ENCODE results near the gene PGM3.

The PGM3 gene

GRCh38 chr6:83132121-83132520, 60.9 kb downstream of the PGM3 start:
- TF ChIP-seq, protein P1, sequence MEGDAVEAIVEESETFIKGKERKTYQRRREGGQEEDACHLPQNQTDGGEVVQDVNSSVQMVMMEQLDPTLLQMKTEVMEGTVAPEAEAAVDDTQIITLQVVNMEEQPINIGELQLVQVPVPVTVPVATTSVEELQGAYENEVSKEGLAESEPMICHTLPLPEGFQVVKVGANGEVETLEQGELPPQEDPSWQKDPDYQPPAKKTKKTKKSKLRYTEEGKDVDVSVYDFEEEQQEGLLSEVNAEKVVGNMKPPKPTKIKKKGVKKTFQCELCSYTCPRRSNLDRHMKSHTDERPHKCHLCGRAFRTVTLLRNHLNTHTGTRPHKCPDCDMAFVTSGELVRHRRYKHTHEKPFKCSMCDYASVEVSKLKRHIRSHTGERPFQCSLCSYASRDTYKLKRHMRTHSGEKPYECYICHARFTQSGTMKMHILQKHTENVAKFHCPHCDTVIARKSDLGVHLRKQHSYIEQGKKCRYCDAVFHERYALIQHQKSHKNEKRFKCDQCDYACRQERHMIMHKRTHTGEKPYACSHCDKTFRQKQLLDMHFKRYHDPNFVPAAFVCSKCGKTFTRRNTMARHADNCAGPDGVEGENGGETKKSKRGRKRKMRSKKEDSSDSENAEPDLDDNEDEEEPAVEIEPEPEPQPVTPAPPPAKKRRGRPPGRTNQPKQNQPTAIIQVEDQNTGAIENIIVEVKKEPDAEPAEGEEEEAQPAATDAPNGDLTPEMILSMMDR (IDR thresholded peaks at IDR 0.05; ENCODE audit: low read depth, low read length): no peak
- H3K4me3 ChIP-seq (ENCODE audit: low read depth, low read length): no peak overlapping the region

DNA sequence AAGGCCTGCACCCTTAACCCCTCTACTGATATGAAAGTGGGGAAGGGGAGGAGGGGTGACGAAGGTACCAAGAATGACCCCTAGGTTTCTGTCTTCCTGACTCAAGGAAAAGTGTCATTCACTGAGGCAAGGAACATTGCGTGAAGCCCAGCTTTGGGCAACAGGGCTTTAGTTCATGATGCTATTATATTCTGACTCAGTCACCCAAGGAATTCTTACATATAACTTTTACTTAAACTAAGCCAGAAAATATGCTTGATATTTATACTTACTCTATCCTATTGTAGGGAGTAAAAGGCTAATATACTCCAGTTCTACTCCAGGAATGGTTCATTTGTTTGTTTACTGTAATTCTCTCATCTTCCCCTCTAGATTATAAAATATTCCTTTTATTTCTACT, 65.1 kb downstream of the PGM3 start:
- TF ChIP-seq, protein P1 (IDR thresholded peaks at IDR 0.05; ENCODE audit: low read depth, low read length): no peak

DNA sequence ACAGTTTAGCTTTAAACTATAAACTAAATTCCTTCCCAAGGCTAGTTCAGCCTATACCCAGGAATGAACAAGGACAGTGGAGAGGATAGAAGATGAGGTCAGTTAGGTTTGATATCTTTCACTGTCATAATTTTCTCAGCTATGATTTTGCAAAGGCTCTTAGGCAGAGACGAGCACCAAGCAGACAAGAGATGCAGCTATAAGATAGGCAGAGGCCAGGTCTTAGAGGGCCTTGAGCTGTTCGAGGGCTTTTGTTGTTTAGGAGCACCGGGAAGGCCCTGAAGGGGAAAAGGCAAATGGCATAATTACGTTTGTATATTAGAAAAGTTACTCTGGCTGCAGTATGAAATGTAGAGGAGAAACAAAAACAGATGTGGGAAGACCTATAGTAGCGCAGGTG, 65.8 kb downstream of the PGM3 start:
- no peak overlapping the region for H3K4me3 ChIP-seq (ENCODE audit: low read depth, low read length)
- TF ChIP-seq, protein P1 (IDR thresholded peaks at IDR 0.05; ENCODE audit: low read depth, low read length): no peak

More for the DNA sequence above, 65.1 kb downstream of the PGM3 start:
- H3K4me3 ChIP-seq (ENCODE audit: low read depth, low read length): no peak overlapping the region

DNA sequence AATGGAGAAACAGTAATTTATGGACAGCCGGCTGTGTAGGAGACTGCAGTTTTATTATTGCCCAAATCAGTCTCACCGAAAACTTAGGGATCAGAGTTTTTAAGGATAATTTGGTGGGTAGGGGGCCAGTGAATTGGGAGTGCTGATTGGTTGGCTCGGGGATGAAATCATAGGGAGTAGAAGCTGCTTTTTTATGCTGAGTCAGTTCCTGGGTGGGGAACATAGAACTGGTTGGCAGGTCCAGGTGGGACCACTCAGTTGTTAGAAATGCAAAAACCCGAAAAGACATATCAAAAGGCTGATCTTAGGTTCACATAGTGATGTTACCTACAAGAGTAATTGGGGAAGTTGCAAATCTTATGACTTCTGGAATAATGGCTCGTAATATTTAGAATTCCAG, 66.3 kb downstream of the PGM3 start:
- TF ChIP-seq, protein P1 (IDR thresholded peaks at IDR 0.05; ENCODE audit: low read depth, low read length): no peak
- H3K4me3 ChIP-seq (ENCODE audit: low read depth, low read length): no peak overlapping the region

DNA sequence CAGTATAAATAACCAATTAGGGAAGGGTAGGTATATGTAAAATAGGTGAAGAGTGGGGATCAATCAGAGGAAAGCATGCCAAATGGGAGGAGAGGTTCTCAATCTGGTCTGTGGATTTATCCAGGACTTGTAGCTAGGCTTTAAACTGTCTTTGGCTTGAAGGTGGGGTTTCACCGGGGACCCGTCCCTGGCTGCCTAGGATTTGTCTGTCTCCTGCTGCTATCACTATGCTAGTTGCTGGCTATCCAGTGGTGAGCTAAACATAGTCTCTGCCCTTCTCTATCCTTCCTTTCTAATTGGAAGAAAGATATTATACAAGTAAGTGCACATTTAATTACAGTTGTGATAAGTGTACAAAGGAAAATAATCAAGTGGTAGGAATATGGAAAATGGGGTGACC, 66.8 kb downstream of the PGM3 start:
- TF ChIP-seq, protein P1 (IDR thresholded peaks at IDR 0.05; ENCODE audit: low read depth, low read length): no peak
- no peak overlapping the region for H3K4me3 ChIP-seq (ENCODE audit: low read depth, low read length)

DNA sequence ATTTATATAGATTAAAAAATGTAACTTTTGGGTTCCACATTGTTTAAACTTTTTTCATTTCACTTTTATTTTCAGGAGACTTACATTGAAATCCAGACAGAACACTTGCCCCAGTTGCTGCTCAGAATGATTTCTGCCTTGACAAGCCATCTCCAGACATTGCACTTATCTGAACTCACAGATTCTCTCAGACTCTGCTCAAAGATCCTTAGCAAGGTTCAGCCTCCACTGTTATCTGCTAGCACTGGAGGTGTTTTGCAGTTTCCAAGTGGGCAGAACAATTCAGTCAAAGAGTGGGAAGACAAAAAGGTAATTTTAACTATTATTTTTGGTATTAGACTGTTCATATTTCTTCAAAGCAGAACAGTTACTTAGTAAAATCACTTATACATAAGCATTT, 67.6 kb downstream of the PGM3 start:
- H3K4me3 ChIP-seq (ENCODE audit: low read depth, low read length): no peak overlapping the region
- TF ChIP-seq, protein P1 (IDR thresholded peaks at IDR 0.05; ENCODE audit: low read depth, low read length): no peak

DNA sequence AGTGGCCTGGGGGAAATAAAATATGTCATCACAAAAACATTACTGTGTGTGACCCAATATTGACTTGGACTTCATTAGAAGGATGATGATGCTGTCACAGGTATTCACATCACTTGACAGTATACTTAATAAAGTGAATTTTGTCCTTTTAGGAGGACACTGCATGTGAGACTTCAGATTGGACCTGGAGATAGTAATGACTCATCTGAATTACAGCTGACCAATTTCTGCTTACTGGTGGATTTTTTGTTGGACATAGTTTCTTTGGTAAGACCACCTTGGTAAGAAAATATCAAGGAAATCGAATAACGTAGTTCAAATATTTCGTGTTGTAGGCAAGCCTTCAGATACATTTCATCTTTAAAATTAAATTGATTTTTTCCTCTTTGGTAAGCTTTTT, 68.5 kb downstream of the PGM3 start:
- TF ChIP-seq, protein P1 (IDR thresholded peaks at IDR 0.05; ENCODE audit: low read depth, low read length): no peak
- no peak overlapping the region for H3K4me3 ChIP-seq (ENCODE audit: low read depth, low read length)

All from WI38 (cell line).